Measurements from ENCODE around the gene KCNK1. TPM values are rescaled to one million over a fixed set of nuclear protein-coding genes. Genes with fewer than 3 reads are reported as not detected.
"Not testable (repeated sequence)": the region's sequence is repeated elsewhere in the genome, so short reads cannot be mapped to it uniquely, and the experiment has no call there.

KCNK1 gene
- total RNA-seq, 4 donors from 2014 or later = 0.20 to 0.49 TPM; not detected in 2

DNA sequence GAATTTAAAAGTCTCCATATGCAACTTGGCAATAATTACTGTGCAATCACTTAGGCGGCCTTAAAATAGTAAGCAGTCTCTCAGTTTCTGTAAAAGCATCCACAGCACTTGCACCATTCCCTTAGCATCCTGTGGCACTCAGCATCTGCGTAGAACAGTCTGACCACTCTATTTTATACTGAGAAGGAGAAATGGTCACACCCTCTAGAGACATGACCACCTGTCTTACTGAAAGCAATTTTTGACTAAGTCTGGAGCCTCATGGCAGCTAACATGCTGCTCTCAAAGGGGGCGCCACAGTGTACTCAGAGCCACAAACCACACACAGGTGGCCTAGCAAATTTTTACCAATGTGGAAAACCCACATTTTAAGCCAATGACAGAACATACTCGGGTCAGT lies 62.0 kb downstream of the KCNK1 start:
- in situ Hi-C loops (cut with MboI; ENCODE audit: low sequenced_read_pairs in 4 of 4) (no loop called here), intact Hi-C loops (cut with DNase I; ENCODE audit: low total_unique reads) (no loop called here)
- TF ChIP-seq, protein P1, sequence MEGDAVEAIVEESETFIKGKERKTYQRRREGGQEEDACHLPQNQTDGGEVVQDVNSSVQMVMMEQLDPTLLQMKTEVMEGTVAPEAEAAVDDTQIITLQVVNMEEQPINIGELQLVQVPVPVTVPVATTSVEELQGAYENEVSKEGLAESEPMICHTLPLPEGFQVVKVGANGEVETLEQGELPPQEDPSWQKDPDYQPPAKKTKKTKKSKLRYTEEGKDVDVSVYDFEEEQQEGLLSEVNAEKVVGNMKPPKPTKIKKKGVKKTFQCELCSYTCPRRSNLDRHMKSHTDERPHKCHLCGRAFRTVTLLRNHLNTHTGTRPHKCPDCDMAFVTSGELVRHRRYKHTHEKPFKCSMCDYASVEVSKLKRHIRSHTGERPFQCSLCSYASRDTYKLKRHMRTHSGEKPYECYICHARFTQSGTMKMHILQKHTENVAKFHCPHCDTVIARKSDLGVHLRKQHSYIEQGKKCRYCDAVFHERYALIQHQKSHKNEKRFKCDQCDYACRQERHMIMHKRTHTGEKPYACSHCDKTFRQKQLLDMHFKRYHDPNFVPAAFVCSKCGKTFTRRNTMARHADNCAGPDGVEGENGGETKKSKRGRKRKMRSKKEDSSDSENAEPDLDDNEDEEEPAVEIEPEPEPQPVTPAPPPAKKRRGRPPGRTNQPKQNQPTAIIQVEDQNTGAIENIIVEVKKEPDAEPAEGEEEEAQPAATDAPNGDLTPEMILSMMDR (IDR thresholded peaks at IDR 0.05 in 4 of 5, conservative IDR thresholded peaks at IDR 0.05 in 1 of 5) = no peak
- no peaks in the 10 kb centered on the region for H3K4me1 ChIP-seq
- DNase-seq (no peak), ATAC-seq (no peak)
- no peaks in the 10 kb centered on the region for H3K9me3 ChIP-seq
- H3K36me3 ChIP-seq = no peaks in the 10 kb centered on the region
- H3K27me3 ChIP-seq = no peaks in the 10 kb centered on the region
- H3K27ac ChIP-seq = no peak overlapping the region
- no peak overlapping the region for H3K4me3 ChIP-seq

DNA sequence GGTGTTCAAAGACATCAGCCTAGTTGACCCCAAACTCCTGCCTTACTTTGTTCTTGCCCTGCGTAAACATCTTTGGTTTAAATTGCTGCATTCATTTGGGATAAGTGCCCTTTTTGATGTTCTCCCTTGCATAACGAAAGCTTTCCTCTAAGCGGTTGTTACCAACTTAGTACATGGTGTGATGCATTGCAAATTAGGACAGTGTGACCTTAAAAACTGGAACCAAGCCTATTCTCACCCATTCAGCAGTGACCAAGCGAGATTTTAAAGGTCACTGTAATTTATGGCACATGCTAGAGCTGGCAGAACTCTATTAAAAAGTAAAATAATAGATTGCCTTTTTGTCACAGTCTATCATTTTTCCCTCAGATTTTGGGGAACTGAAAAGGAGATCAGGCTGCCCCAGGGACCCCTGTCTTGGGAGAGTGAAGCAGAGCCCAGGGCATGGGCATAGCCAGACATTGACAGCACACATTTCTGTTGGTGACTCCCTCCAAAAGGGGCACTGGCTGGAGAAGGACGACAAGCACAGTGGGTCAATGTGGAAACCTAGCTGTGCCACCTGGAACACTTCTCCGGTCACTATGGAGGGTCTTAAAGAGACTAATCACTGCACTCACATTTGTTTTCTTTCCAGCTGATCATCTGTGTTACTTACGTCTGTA lies 63.9 kb downstream of the KCNK1 start:
- Histone ChIP-seq H3K27me3 (no peaks in the 10 kb centered on the region), H3K4me1 (no peaks in the 10 kb centered on the region), H3K9me3 (no peaks in the 10 kb centered on the region), H3K4me3 (no peak overlapping the region), H3K36me3 (no peaks in the 10 kb centered on the region), H3K27ac (no peak overlapping the region)
- DNase-seq (no peak), ATAC-seq (no peak)
- TF ChIP-seq POLR2A (IDR thresholded peaks at IDR 0.05) = no peak
- TF ChIP-seq, protein P1 (IDR thresholded peaks at IDR 0.05 in 4 of 5, conservative IDR thresholded peaks at IDR 0.05 in 1 of 5) = no peak
- intact Hi-C loops (cut with DNase I; ENCODE audit: low total_unique reads) (no loop called here), in situ Hi-C loops (cut with MboI; ENCODE audit: low sequenced_read_pairs in 4 of 4) (no loop called here)

DNA sequence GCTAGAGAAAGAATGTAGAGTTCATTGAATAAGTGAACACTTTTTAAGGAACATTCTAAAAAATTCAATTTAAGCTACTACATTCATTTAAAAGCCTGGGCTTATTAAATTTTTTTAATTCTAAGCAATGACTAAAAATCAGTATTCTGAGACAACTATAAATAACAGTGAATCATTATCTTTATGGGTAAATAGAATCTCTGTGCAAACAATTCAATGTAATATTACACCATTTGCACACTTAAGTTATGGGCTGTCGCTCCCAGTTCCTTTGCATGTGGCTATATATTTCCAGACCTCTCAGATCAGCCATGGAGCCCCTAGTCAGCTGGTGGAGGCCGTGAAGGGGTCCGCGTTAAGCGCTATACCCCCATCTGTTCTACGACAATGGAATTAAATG lies 65.1 kb downstream of the KCNK1 start:
- Histone ChIP-seq H3K27ac (no peak overlapping the region), H3K27me3 (no peaks in the 10 kb centered on the region), H3K36me3 (no peaks in the 10 kb centered on the region), H3K4me3 (no peak overlapping the region), H3K4me1 (no peaks in the 10 kb centered on the region), H3K9me3 (no peaks in the 10 kb centered on the region)
- no peak for TF ChIP-seq POLR2A (IDR thresholded peaks at IDR 0.05)
- in situ Hi-C loops (cut with MboI; ENCODE audit: low sequenced_read_pairs in 4 of 4) = no loop called here
- no peak for ATAC-seq
- DNase-seq = no peak
- intact Hi-C loops (cut with DNase I; ENCODE audit: low total_unique reads) = no loop called here

DNA sequence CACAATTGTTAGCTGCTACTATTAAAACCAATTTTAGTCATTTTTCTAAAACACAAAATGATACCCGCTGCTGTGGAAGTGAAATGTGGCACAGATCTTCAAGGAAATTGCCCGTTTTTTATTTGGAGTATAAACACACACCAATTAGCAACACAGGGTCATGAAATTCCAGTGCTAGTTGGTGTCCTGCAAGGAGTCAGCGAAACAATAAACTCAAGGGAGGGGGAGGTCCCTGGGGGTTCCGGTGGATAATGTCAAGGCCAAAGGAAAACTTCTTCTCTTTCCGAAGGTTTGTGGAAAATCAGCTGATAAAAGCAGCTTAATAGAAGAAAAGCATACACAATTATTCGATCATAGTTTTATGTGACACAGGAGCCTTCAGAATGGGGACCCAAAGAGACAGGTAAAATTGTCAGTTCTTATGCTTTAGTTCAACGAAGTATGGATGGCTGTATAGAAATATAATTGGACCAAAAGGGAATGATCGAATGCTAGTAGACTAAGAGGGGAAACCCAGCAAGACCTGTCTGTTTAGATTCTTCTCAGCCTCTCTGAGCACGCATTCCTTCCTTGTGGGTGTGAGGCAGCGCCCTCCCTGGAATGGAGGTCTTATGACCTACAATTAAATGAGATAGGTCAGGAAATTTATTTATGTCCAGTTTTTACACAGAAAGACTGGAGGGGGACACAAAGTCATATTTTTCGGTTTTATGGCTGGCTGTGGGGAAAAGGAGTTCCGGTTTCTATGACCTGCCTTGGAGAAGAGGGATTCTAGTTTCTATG lies 65.9 kb downstream of the KCNK1 start:
- Histone ChIP-seq H3K4me1 (no peaks in the 10 kb centered on the region), H3K27me3 (no peaks in the 10 kb centered on the region), H3K36me3 (no peaks in the 10 kb centered on the region), H3K4me3 (no peak overlapping the region), H3K27ac (no peak overlapping the region), H3K9me3 (no peaks in the 10 kb centered on the region)
- TF ChIP-seq POLR2A (IDR thresholded peaks at IDR 0.05) = no peak
- TF ChIP-seq, protein P1 (IDR thresholded peaks at IDR 0.05 in 4 of 5, conservative IDR thresholded peaks at IDR 0.05 in 1 of 5) = no peak
- DNase-seq (no peak), ATAC-seq (no peak)
- in situ Hi-C loops (cut with MboI; ENCODE audit: low sequenced_read_pairs in 4 of 4) (no loop called here), intact Hi-C loops (cut with DNase I; ENCODE audit: low total_unique reads) (no loop called here)

DNA sequence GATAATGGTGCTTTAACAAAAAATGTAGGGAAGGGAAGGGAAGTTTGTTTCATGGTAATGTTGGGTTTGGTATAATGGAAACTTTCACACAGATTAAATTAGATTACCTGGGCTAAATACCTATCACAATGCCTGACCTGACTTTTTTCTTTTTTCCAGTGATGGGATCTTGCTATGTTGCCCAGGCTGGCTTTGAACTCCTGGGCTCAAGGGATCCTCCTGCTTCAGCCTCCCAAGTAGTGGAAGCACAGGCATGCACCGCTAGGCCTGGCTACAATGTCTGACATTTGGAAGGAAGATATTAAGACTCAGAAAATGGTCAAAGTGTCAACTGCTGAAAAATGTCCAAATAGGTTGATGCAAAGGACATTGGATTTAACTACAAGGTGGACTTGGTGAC lies 67.4 kb downstream of the KCNK1 start:
- no peak for TF ChIP-seq POLR2A (IDR thresholded peaks at IDR 0.05)
- TF ChIP-seq, protein P1 (IDR thresholded peaks at IDR 0.05 in 4 of 5, conservative IDR thresholded peaks at IDR 0.05 in 1 of 5) = no peak
- Histone ChIP-seq H3K4me1 (no peaks in the 10 kb centered on the region), H3K4me3 (no peak overlapping the region), H3K27ac (no peak overlapping the region), H3K9me3 (no peaks in the 10 kb centered on the region), H3K36me3 (no peaks in the 10 kb centered on the region), H3K27me3 (no peaks in the 10 kb centered on the region)
- ATAC-seq = no peak
- DNase-seq = no peak
- in situ Hi-C loops (cut with MboI; ENCODE audit: low sequenced_read_pairs in 4 of 4) = no loop called here
- intact Hi-C loops (cut with DNase I; ENCODE audit: low total_unique reads) = no loop called here

DNA sequence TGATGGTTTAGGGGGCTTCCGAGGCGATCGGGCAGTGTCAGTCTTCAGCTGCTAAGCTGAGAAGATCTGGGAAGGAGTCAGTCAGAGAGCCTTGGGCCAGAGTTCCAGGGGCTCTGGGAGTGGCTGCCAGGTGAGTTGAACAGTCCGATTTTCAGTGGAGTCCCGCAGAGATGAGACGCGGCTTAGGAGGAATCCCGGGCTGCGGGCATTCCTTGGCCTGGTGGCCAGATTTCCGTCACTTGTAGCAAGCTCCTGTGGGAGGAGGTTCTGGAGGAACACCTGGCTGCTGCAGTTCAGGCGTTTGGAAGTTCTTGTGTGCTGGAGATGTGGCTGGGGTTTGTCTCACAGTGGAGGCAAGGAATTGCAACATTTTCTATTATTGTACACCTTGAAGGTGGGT lies 72.7 kb downstream of the KCNK1 start:
- H3K27ac ChIP-seq; H3K9me3 ChIP-seq; H3K4me3 ChIP-seq; H3K4me1 ChIP-seq; in situ Hi-C loops (cut with MboI; ENCODE audit: low sequenced_read_pairs in 4 of 4); DNase-seq; intact Hi-C loops (cut with DNase I; ENCODE audit: low total_unique reads); H3K27me3 ChIP-seq; ATAC-seq; H3K36me3 ChIP-seq: not testable (repeated sequence)
